Suprapubic skin (tissue), 4 donors: ENCODE results near the gene NADSYN1.

Experiments used
- CTCF ChIP-seq, 2 donors: fragments of 200-600 bp in 1 of 2; fragments of 450-650 bp in 1 of 2; sonication (generic) in 1 of 2; IDR thresholded peaks; one replicate each; pipeline ENCODE4 v1.5.1; 2016 to 2019; ENCODE audit warnings: antibody characterized with exemption in 2 of 2, mild to moderate bottlenecking in 1 of 2, moderate library complexity in 1 of 2
- POLR2A ChIP-seq, 2 donors: fragments of 450-650 bp; IDR thresholded peaks; one replicate each; pipeline ENCODE4 v1.6.1; 2017; ENCODE audit warnings: antibody characterized with exemption in 2 of 2, mild to moderate bottlenecking in 2 of 2, moderate library complexity in 2 of 2
- POLR2AphosphoS5 ChIP-seq, 3 donors: sonication (generic); formaldehyde crosslinking; IDR thresholded peaks; one replicate each; pipeline ENCODE4 v1.6.1; 2017; ENCODE audit warnings: antibody characterized with exemption in 3 of 3

GRCh38 chr11:71449596-71449995 is 3.4 kb upstream of the NADSYN1 start:
- TF ChIP-seq CTCF (IDR thresholded peaks at IDR 0.05): no peak
- TF ChIP-seq POLR2A (IDR thresholded peaks at IDR 0.05): no peak
- TF ChIP-seq POLR2AphosphoS5 (IDR thresholded peaks at IDR 0.05): no peak
